GM12875 (cell line): ENCODE data around the gene SYNGR2.
A peak's percentile ranks its signal among the peaks of the same experiment; 100 is the strongest.

Experiments
- H3K4me3 ChIP-seq: one replicate; pipeline ENCODE4 v1.5.1; 2011; ENCODE audit warnings: low read depth, low read length, control low read depth
- TF ChIP-seq, protein P1 (sequence below): IDR thresholded peaks from 2 replicates; pipeline ENCODE4 v1.5.1; 2011; ENCODE audit warnings: low read depth, mild to moderate bottlenecking, control low read depth, inconsistent platforms, low read length, moderate library complexity, borderline replicate concordance; ENCODE audit not compliant: insufficient read depth

The SYNGR2 gene

DNA sequence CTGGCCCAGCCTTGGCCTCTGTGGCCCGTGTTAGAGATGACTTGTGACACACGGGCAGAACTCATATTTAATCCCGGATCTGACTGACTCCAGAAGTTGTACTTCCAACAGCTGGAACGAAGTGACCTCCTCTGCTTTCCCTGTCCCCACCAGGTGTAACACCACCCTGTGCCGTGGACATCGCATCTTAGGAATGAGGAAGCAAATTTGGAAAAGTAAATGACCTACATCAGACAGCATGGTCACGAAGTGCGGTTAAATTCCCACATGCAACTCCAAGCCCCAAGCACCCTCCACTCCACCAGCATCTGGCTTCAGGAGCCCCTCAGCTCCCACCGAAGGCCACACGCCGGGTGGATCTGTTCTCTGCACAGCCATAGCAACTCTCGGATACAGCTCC is 15.5 kb downstream of the SYNGR2 start:
- H3K4me3 ChIP-seq, result no peak overlapping the region
- TF ChIP-seq, protein P1, sequence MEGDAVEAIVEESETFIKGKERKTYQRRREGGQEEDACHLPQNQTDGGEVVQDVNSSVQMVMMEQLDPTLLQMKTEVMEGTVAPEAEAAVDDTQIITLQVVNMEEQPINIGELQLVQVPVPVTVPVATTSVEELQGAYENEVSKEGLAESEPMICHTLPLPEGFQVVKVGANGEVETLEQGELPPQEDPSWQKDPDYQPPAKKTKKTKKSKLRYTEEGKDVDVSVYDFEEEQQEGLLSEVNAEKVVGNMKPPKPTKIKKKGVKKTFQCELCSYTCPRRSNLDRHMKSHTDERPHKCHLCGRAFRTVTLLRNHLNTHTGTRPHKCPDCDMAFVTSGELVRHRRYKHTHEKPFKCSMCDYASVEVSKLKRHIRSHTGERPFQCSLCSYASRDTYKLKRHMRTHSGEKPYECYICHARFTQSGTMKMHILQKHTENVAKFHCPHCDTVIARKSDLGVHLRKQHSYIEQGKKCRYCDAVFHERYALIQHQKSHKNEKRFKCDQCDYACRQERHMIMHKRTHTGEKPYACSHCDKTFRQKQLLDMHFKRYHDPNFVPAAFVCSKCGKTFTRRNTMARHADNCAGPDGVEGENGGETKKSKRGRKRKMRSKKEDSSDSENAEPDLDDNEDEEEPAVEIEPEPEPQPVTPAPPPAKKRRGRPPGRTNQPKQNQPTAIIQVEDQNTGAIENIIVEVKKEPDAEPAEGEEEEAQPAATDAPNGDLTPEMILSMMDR, result no peak

DNA sequence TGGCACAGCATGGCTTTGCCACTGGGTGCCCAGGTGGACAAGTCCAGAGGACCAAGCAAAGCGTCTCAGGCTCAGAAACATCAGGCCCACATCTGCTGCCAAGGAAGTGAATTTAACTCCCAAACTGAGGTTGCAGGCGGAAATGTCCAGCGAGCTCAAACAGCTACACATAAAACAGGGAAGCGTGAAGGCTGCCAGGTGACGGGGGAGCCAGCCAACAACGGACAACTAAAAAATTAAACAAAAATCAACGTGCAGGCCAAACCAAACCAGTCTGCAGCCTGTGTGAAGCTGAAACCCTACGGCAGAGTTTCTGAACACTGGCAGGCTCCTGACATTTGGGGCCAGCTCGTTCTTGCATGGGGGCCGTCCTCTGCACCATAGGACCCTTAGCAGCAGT is 16.0 kb downstream of the SYNGR2 start:
- TF ChIP-seq, protein P1, result no peak
- H3K4me3 ChIP-seq, result no peak overlapping the region

DNA sequence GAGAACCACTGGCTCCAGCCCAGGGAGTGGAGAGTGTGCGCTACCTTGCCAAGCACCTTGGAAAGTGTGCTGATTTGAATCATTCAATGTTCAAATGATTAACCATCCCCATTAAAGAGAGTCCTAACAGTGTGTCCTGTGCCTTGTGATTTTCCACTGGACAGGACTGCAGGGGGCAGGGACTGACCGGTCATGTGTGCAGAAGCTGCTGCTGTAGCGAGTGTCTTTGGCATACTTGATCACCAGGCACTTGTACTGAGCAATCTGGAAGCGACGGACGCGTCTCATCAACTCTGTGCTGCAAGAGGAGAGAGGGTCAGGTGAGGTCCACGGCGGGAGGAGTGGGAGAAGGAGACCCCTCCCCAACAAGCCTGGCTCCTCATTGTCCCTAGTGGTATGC is 16.5 kb downstream of the SYNGR2 start:
- TF ChIP-seq, protein P1, result no peak
- H3K4me3 ChIP-seq, result no peak overlapping the region

DNA sequence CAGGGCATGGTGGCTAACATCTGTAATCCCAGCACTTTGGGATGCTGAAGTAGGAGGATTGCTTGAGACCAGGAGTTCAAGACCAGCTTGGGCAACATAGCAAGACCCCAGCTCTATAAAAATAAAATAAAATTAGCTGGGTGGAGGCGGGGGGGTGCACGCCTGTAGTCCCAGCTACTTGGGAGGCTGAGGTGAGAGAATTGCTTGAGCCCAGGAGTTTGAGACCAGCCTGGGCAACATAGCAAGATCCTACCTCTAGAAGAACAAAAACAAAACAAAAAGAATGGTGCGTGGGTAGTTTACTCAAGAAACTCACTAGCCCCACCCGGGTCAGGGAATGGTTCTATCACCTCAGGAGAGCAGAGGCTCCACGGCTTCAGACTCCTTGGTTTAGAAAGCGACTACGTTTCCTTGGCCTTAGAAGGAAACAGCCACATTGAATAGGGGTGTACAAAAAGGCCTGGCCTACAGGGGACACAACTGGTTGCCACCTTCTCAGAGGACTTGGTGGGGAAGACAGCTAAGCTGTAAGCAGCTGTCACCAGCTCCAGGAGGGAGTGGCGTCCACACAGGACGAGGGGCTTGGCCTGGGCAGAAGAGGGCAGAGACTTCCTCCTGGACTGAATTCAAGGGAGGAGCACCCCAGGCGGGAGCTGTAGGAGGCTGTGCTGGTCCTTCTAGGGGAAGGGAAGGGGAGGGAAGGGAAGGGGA is 17.8 kb downstream of the SYNGR2 start:
- TF ChIP-seq, protein P1, result no peak
- H3K4me3 ChIP-seq, result peak overlapping the region; percentile 69

DNA sequence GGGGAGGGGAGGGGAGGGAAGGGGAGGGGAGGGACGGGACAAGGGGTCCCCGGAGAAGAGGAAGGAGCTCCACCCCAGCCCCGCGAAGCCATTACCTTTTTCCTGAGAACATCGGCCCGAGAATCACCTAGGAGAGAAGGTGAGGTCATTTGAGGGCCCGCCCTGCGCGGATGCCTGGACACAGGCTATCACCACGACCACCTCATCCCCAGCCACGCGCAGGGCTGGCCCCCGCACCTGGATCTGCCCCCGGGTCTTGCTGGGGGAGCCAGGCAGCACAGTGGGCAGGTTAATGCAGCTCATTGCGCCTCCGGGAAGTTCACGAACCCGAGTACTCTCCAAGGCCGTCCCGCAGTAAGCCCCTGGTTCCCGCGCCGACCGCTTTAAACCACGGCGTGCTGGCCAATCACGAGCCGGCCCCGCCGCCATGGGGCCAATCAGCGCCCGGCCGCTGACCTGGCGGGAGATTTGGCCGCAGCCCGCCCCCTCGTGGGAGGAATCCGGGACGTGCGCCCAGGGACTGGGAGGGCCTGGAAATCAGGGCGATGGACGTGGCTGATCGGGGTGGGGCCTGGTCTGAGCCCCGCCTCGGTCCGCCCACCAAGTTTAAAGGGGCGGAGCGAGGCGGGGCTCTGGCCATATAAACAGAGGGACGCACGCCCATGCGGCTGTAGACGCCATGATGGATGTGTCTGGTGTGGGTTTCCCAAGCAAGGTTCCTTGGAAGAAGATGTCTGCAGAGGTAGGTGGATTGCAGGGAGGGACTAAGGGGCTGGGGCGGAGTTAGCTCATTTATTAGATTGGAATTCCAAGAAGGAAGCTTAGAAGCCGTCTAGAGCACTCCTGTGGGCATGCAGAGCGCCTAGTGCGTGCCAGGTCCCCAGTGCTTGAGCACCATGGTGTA is 18.6 kb downstream of the SYNGR2 start, which contains the start of the genes AFMID and TK1:
AFMID (plus strand) TSS at position 671 of the 904 bp plus-strand sequence; CDS start at position 680, 9 bp downstream.
TK1 (minus strand) TSS at position 361 of the 904 bp plus-strand sequence; CDS start at position 303, 58 bp downstream.
- TF ChIP-seq, protein P1, result peak; percentile 24; the same call in 1 of the 2 replicates
- peak within 1 kb of the TSS; percentile 69 for H3K4me3 ChIP-seq

DNA sequence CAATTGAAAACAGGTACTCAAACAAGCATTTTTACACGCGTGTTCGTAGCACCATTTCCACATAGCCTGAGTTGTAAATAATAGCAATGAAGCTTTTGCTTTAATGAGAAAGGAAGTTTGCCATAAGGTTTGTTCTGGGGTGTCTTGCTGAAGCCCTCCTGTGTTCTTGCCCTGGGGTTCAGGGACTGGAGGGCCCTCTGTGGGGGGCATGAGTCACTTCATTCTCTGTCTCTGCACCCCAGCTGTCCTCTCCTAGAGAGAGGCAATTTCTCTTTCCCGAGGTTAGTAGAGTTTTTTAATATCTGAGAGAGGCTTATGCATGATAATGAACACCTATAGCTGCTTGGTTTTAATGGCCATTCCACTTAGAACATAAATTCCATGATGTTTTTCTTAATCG is 28.3 kb downstream of the SYNGR2 start:
- H3K4me3 ChIP-seq, result no peak overlapping the region
- TF ChIP-seq, protein P1, result no peak
